HG03558 (cell line): Measurements from ENCODE around the gene IL2RA.
"Not testable (repeated sequence)": the region's sequence is repeated elsewhere in the genome, so short reads cannot be mapped to it uniquely, and the experiment has no call there.

Source experiments
- ATAC-seq: cut with Tn5 transposase; IDR thresholded peaks from one replicate; pipeline ENCODE4 v1.9.1; 2021; ENCODE audit warnings: moderate number of reproducible peaks; ENCODE audit not compliant: unreplicated experiment; ENCODE audit errors: extremely low read depth

The IL2RA gene

DNA sequence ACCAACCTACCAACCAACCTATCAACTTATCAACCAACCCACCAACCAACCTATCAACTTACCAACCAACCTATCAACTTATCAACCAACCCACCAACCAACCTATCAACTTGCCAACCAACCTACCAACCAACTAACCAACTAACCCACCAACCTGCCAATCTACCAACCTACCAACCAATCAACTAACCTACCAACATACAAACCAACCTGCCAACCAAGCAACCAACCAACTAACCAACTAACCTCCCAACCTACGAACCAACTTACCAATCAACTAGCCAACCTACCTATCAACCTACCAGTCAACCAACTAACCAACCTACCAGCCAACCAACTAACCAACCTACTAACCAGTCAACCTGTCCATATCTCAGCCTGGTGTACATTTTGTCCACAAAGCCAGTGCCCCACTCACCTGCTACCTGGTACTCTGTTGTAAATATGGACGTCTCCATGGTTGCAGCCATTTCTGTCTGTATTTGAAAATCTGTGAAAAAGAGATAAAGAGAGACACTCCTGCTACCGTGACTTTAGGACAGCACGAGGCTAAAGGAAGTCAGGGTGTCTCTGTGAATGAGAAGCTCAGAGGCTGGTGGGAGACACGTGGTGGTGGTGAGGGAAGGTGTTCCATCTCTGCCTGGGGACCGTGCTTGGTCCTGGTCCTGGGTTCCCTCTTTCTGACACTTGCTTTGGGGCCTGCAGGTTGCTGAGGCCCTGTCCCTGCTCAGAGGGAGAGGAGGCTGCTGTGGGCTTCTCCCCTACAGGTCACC, 43.0 kb downstream of the IL2RA start:
- no peak for ATAC-seq

DNA sequence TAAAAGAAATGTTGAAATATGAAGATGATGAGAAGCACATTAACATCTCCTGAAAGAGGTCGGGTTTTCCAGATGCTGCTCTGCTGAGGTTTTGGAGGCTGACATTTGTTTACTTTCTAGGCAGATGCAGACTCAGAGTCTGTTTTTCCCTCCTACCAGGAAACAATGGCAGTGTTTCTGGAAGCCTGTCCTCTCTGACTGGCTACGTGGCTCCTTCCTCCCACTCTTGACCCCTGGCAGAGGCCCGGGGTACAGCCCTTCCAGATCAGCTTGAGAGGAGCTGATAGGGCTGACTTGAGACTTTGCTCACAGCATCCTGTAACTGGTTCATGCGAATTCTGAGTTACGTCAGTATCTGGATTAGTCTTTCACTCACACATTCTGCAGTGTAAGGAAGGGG, 43.7 kb downstream of the IL2RA start:
- ATAC-seq, result no peak

DNA sequence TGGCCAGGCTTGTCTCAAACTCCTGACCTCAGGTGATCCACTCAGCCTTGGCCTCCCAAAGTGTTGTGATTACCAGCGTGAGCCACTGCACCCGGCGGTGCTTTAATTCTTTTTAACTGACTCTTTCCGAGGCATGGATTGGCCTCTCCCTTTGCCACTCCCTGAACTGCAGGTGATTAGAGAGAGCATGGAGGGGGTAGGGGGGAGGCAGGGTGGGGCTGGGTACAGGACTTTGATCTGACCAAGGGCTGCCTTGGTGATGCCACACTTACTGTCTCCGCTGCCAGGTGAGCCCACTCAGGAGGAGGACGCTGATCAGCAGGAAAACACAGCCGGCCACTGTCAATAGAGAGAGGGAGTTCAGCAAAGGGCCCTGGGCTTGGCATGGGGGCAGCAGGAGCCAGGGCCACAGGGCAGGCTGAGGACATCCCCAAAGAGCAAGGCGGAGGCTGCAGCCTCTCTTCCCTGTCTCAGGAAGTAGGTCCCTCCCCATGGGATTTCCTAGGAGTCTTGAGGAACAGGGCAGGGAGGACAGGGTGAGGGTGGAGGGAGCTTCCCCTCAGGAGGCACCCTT, 44.3 kb downstream of the IL2RA start:
- ATAC-seq, result no peak

DNA sequence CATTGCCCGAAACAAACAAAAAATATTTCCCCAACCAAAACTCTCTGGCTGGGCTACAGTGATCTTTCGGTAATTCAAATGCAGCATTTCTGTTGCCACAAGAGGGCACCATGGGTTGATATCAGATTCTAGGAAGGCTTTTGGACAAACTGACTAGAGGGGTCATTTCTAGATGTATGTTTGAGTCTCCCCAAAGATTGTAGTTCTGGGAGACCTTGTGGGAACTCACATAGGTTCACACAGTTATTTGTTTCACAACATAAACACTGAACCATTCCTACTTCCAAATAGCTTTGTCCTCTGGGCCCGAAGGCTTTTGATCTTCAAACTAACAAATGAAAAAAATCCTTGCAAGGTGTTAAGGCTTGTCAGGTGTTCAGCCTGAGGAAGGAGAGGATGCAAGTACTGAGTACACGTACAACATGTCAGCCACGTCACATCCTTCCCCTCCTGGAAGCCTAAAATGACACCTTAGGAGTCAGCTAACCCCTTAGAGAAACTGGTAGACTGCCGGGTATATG, 47.9 kb downstream of the IL2RA start:
- no peak for ATAC-seq

DNA sequence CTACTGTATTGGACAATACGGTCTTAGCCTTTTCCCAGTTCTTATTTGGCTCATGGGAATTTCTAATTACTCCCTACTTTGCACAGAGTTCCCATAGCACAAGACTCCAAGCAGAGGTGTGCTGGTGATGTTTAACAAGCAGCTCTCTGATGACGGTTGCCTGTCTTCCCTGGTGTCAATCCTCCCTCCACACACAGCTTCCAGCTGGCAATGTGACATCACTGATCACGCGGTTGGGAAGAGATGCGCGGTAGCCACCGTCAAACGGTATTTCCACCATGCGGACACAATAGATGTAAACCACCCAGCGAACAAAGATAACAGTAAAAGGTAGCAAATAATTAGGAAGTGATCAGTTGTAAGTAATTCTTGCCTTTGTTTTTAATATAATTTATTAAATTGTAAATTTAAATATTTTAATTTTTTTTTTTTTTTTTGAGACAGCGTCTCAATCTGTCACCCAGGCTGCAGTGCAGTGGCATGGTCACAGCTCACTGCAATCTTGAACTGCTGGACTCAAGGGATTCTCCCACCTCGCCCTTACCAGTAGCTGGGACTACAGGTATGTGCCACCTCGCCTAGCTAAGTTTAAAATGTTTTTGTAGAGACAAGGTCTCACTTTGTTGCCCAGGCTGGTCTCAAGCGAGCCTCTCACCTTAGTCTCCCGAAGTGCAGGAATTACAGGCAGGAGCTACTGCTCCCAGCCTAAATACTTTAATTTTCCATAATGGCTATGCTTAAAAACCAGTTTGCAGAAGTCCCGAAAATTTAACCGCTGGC, 48.6 kb downstream of the IL2RA start:
- no peak for ATAC-seq

DNA sequence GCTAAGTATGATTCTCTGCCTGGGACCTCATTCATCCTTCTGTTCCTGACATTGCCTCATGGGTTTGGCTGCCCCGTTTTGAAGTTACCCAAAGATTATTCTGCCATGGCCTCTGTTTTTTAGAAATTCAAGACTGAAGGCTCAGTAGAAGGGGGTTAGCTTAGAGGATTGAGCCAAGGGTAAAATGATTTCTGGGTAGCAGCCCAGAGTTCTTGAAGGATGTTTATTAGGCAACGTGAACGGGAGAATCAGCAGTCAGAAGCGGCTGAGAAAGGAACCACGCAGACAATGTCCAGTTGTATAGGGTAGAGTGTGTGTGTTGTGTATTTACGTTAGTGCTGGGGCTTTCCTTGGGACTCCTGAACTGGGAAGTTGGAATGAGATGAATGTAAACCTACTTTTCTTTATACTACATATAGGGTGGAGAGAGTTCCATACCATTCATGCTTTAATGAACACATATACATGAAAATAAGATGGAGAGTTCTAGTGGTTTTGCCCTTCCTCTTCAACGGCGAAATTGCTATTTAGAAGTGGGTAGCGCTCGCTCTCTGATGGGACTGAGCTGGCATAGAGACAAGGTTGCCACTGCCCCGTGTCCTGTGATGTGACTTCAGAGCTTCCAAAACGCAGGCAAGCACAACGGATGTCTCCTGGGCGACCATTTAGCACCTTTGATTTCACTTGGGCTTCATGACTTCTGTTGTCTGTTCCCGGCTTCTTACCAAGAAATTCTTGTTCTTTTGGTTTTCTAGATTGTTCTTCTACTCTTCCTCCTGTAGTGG, 49.9 kb downstream of the IL2RA start:
- no peak for ATAC-seq

DNA sequence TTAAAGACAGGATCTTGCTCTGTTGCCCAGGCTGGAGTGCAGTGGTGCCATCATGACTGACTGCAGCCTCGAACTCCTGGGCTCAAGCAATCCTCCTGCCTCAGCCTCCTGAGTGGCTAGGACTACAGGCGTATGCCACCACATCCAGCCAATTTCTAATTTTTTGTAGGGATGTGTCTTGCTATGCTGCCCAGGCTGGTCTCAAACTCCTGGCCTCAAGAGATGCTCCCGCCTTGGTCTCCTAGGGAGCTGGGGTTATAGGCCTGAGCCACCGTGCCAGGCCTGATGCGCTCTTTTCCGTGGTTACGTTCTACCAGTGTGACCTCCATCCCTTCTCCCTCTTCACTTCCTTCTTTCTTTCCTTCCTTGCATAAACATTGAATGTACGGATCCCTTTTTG, 50.6 kb downstream of the IL2RA start:
- ATAC-seq, result no peak

DNA sequence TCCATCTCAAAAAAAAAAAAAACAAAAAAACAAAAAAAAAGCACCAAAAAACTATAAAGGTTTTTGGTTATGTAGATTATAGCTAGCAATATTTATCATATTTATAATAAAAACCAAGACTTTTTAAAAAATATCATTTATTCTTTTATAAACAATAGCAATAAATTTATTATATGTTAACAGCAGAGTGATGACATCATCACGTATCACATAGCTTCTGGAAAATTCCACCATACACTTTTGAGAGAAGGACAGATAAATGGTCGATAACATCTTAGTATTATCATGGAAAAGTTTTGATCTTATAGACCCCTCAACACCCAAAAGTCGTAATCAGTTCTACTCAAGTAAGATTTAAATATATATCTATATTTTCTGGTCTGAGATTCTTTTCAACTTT, 51.6 kb downstream of the IL2RA start:
- ATAC-seq, result no peak

DNA sequence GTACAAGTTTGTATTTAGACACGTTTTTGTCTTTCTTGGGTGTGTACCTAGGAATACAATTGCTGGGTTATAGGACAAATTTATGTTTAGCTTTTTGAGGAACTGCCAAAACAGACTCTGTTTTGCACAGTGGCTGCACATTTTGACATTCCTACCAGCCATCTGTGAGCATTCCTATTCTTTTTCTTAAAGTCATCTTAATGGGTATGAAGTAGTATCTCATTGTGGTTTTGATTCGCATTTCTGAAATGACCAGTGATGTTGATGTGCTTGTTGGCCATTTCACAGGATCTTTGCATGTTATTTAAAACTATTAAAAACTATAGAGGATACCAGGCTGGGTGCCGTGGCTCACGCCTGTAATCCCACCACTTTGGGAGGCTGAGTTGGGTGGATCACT, 52.2 kb downstream of the IL2RA start:
- ATAC-seq, result no peak

DNA sequence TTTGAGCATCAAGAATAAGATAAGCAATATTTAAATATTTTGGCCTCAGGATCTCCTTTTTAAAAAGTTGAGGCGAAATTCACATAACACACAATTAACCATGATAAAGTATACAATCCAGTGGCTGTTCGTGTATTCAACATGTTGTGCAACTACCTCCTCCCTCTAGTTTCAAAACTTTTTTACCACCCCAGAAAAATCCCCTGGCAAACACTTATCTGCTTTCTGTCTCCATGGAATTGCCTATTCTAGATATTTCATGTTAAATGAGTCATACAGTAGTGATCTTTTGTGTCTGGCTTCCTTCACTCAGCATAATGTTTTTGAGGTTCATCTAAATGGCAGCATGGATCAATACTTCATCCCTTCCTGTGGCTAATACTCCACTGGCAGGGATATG, 53.0 kb downstream of the IL2RA start:
- no peak for ATAC-seq

DNA sequence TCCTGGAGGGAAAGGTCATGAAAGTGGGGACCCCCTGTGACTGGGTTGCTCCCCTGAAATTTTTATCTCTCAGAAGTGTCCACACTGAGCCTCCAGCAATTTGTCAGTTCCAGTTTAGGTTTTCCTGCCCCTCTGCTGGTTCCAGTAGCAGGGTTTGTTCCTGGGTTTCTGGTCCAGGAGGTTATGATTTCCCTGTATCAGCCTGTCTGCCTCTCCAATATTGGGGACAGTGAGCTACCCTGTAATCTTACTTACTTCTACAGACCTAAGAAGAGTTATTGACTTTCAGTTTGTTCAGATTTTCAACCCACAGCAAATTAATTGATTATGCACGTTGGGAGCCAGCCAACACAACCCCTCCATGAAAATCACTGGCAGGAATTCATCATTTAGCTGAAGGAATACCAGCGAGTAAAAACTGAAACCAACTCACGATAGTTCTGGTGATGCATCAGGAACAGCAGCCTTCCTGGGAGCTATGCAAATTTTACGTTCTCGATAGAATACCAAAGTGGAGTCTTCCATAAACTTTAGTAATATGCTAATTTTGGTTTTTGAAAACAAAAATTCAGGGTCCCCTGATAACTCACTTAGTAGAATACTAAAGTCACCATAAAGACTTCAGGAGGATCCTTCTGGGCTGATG, 53.5 kb downstream of the IL2RA start:
- ATAC-seq, result no peak

DNA sequence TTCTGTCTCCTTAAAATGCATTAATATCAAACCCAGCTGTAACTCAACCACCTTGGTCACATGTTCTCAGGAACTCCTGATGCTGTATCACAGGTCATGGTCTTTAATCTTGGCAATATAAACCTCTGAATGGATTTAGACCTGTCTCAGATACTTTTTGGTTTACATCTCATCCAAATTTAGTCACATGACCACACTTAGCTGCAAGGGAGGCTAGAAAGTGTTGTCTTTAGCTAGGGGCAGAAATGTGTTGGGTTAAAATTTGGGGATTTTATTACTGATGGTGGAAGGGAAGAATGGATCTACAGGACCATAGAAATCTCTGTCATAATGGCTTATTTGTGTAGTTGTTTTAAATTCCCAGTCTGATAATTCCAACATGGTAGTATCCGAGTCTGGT, 55.2 kb downstream of the IL2RA start:
- no peak for ATAC-seq

DNA sequence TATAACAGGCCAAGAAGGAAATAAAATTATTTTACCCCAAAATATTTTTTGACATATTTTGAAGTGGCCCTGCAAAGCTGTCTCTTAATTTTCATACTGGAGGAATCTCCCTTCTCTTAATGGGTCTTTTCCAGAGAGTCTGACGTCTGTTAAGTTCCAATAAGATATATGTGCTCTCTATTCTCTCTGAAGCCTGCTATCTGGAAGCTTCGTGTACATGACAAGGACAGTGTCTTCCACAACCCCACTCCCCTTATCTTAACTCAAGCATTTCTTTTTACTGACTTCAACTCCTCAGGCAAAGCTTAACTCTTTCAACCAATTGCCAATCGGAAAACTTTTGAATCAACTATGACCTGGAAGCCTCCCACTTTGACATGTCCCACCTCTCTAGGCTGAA, 55.6 kb downstream of the IL2RA start:
- ATAC-seq, result no peak

DNA sequence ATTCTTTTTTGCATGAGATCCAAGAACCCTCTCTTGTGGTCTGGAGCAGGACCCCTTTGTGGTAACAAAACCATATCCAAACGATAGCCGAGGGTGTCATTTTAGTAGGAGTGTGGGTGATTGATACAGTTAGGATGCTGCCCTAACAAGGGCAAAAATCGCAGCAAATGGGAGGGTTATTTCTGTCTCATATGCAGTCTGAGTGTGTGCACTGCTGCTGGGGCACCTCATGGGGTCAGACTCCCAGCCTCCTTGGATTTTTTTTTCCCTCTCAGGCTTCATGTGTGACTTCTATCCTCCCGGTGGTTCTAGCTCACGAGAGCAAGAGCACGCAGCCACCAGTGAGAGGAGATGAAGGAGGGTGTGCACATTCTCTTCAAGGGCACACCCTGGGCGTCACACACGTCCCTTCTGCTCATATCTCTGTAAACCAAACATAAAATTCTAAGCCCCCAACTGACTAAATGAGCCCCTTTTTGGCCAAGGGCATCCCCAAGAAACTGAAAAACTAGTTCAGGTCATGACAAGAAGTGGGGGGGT, 56.2 kb downstream of the IL2RA start:
- ATAC-seq, result no peak

DNA sequence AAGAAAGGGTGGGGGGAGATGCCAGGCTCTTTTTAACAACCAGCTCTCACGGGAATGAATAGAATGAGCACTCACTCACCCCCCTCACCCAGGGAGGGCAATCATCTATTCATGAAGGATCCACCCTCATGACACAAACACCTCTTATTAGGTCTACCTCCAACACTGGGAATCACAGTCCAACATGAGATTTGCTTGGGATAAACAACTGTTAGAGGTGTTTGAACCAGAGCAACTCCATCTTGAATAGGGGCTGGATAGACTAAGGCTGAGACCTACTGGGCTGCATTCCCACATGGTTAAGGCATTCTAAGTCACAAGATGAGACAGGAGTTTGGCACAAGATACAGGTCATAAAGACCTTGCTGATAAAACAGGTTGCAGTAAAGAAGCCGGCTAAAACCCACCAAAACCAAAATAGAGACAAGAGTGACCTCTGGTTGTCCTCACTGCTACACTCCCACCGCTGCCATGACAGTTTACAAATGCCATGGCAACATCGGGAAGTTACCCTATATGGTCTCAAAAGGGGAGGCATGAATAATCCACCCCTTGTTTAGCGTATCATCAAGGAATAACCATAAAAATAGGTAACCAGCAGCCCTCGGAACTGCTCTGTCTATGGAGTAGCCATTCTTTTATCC, 56.9 kb downstream of the IL2RA start:
- not testable (repeated sequence) for ATAC-seq

DNA sequence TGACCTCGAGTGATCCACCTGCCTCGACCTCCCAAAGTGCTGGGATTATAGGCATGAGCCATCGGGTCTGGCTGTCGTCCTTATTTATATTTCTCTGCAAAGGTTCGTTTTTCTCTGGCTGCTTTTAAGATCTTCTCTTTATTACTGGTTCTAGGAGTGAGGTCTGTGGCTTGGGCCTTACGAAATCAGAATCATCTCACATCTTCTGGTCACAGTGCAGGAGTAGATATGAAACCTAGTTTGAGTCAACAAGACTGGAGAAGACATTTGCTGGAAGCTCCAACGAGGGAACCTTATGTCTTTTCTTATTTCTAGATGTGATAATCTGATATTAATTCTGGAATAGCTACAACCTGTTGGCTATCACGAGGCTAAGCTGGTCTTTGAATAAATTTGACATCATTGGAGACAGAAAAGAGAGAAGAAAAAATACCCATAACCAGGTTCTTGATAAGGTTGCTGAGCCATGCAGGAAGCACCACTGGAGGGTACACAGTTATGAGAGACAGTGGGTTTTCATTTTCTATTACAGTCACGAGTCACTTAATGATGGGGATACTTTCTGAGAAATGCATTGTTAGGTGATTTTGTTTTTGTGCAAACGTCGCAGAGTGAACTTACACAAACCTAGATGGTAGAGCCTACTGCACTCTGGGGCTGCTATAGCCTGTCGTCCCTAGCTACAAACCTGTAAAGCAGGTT, 59.2 kb downstream of the IL2RA start:
- no peak for ATAC-seq

DNA sequence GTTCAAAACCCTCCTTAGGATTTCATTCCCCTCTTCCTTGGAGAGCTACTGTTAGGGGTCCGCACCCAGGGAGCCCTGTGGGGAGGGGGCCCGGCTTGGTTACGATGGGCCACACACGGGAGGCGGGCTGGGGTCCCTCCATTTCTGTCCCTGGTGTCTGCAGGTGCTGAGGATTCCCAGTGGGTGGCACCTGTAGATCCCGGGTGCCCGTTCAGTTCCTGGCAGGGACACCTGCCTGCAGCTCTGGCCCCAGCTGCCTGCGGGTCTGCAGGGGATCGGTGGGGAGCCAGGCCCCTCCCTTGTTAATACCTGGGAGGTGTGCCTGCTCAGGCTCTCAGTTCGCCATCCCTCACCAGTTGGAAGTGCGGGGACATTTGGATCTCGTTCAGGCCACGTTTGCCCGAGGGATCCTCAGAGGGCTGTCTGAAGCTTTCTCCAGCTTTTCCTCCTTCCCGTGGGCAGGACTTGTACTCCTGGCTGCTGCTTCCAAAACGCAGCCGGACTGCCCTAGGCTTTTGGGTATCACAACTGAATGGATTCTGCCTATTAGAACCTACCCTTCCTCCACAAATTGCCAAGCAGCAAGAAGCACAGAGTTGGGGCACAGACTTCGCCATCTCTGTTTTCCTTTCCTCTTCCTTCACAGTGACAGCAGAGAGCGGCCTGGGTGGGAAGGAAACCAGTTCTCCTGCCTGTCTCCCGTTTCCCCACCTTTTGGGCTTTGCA, 62.6 kb downstream of the IL2RA start:
- ATAC-seq, result no peak

DNA sequence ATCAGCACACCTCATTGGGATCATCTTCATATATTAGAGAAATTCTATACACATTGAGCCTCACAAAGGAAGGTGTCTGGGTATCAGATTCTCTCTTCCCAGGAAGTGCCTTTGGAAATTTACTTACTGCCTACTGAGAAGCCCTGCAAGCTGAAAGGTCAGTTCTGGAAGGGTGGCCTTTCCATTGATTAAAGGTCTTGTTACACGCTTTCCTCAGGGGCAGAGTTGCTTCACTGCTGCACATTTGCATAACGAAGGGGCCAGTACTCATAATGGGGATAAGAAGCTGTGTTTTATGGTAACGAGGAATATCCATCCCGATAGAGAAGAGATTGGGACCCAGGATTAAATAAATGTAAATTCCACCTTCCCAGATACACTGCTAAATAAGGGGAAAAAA, 65.5 kb downstream of the IL2RA start:
- no peak for ATAC-seq
